GM21526 (cell line): ENCODE results near the gene SYNDIG1.

Experiments used
- ATAC-seq: cut with Tn5 transposase; IDR thresholded peaks from one replicate; pipeline ENCODE4 v1.9.1; 2021; ENCODE audit warnings: moderate library complexity; ENCODE audit not compliant: unreplicated experiment, low FRiP score

SYNDIG1 gene

DNA sequence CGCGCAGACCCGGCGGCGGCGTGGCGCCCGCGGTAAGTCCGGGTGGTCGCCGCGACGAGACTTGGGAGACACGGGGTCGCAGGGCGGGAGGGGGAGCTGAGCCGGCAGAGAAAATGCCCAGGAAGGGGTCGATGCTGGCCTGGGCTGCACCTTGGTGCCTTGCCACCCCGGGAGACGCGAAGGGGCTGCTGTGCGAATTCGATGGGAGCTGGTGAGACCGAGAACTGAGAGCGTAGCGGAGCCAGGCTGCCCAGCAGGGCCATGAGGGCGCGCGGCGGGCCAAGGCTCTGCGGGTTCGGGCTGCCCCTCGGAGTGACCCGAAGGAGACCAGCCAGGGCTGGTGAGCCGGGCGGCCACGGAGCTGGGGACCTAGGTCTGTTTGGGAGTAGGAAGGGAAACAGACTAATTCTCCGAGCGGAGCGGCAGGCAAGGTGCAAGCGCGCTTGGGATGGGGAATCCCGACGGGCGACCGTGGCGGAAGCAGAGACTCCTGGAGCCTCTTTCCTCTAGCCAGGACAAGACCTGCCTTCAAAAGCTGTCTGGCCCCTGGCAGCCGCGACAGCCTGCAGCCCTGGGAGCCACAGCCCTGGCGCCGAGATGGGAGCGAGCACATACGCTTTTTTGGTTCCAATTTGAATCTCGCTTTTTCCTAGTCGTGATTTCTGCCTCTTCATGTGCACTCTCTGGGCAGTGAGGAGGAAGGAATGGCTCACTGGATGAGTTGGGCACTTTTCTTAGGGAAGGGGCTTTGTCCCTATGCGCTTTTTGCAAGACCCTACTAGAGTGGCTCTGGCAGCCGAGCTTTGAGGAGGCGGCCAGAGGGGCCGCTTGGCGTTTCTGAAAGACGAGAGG, 691 bp downstream of the SYNDIG1 start:
- ATAC-seq, result no peak

DNA sequence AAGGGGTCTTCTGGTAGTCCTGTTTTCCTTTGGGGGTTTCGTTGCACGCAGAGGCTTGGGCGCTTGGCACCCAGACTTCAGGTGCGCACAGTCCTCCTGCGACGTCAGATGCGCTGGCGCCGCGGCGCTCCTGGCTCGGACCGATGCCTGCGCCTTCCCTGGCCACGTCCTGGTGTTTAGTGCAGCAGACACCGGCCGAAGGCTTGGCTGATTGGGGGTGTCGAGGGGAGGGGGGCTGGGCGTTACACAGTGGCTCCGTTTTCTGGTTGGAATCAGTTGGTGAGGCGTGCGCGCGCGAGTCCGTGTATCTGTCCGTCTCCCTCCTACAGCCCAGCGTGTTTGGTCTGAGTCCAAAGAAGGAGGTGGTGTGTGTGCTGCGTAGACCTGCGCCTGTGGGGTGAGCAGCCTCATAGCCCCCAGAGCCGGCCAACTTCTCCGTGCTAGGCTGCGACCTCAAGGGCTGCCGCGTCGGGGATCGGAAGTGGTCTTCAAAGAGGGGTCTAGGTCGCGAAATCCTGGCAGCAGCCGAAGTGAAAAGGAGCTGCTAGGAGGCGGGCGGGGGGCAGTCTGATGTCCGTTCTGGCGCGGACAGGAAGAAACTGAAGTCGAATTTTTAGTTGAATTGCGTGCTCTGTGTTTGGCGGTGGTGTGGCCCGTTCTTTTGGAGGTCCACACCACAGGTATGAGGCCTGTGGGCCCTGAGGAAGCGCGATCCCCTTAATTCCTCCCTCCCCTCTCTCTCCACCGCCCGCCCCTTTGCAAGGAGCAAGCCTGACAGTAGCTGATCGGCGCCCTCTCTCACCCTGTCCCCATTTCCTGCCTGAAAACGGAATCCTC, 1.5 kb downstream of the SYNDIG1 start:
- no peak for ATAC-seq

GRCh38 chr20:24472426-24472825, 3.0 kb downstream of the SYNDIG1 start:
- no peak for ATAC-seq

- ATAC-seq, result no peak
Measured at GRCh38 chr20:24473435-24474223, 4.2 kb downstream of the SYNDIG1 start.

DNA sequence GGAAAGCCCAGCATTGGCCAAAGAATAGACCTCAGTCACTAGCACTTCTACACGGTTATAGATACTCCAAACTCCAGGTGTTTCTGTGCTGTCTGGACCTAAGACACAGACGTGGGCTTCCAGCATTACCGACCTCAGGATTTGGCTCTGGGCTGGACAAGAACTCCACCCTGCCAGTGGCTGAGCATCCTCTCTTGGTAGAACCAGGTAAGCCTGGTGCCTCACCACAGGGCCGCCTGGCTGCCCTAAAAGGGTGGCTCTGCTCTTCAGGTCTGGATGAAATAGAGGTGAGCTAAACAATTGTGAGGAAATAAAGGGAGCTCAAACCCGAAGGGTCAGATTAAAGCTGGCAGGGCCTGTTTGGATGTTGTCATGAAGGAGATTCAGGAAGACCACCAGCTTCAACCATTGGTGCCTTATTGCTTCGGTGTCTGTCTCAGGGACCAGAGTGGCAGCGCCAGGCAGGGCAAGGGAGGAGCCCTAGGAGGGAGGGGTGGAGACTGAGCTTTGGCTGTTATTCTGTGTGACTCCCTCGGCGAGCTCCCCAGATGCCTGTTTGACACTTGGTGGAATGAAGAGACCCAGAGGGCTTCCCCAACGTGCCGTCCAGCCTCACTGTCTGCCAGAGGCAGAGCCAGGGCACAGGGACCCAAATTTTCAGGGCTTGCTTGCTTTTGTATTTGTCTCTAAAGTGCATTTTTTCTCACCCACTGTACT, 8.6 kb downstream of the SYNDIG1 start:
- ATAC-seq, result no peak

DNA sequence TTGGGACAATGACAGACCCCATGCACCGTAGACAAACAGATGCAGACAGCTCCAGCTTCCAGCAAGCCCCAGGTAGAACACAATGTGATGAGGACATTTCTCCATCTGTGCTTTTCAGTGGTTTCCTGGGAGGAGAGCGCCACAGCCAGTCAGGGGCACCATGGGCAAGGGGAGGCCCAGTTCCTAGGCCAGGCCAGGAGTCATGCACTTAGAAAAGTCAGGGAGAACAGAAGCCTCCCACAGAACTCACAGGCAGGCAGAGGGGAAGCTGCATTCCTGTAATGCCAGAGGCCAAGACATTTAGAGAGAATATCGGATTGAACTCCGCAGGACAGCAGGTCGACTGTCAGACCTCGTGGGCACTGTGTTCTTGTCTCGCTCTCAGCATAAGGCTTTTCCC, 9.2 kb downstream of the SYNDIG1 start:
- ATAC-seq, result no peak

DNA sequence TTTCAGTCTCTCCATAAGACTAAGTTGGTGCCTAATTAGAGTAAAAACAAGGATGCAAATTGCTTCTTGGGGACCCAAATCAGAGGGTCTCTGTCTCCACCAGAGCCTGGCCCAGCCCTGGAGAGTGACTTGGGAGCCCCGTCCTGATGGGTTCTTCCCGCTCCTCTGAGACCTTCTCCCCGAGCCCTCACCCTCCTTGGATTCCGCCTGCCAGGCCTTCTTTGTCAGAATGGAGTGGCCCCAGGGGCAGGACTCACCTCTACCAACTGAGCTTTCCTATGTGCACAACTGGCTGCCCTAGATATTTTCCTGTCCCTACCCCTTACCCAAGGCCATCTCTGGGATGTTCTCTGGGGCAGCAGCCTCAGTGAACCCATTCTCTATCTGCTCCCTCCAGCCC, 9.7 kb downstream of the SYNDIG1 start:
- ATAC-seq, result no peak

- no peak for ATAC-seq
Measured at GRCh38 chr20:24479595-24479994, 10.2 kb downstream of the SYNDIG1 start.

DNA sequence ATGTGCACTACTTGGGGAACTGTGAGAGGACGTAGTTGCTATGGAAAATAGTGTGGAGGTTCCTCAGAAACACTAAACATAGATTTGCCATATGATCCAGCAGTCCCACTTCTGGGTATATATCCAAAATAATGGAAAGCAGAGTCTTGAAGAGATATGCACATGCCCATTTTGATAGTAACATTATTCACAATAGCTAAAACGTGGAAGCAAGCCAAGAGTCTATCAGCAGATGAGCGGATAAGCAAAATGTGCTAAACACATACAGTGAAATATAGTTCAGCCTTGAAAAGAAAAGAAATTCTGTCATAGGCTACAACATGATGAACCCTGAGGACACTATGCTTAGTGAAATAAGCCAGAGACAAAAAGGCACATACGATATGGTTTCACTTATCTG, 11.1 kb downstream of the SYNDIG1 start:
- ATAC-seq, result no peak

GRCh38 chr20:24481173-24481572, 11.7 kb downstream of the SYNDIG1 start:
- ATAC-seq, result no peak

DNA sequence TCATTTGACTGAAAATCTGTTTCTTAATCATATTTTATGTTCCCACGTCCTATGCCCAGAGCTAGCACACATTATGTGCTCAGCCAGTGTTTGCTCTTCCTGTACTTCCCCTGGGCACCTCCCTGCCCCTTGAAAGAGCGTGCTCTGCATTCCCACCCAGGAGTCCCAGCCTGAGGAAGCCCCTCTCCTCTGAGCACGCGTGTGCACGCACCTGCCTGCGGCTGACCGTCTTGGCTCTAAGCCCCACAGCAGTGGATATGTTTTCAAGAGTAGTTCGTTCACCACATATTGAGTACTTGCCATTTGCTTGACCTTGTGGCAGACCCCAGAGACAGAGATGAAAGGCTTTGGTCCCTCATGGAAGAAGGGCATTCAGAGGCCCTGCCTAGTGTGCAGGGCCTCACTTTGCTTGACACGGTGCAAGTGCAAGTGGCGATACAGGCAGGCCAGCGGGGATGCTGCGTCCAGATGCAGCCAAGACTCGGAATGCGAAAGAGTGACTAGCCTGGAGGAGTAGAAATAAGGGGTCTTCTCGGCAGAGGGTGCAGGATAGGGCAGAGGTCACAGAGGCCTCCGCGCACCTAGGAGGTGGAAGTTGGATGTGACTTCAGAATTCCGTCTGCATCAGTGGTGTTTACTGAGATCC, 14.1 kb downstream of the SYNDIG1 start:
- ATAC-seq, result no peak

DNA sequence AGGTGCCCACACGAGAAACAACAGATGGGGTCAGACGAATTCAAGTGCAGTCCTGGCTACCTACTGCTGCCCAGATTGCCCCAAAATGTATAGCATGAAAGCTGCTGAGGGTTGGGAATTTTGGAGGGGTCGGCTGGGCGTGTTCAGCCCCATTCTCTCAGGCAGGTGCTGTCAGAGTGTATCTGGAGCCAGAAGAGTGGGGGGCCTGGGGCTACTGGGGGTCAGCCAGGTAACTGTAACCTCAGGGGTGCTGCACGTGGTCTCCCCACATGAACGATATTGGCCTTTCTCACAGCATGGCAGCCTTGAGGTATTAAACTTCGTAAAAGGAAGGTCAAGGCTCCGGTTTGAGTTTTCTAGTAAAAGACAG, 14.6 kb downstream of the SYNDIG1 start:
- no peak for ATAC-seq

DNA sequence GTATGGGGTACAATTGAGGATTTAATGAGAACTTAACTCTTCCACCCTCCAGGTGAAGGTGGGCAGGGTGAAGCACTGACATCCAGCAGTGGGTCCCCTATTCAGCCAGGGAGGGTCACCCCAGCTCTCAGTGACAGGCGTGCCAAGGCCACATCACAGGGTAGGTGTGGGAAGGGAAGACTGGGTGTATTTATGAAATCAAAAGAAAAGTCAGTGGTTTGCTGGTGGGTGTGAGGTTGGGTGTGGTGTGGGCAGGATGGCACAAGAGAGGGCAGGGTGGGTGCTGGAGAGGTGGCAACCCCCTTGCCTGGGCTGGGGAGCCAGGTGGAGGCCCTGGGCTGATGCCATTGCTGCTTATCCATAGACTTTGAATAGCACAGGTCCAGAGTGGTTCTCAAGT, 16.6 kb downstream of the SYNDIG1 start:
- no peak for ATAC-seq

- ATAC-seq, result no peak
Measured at GRCh38 chr20:24487240-24487639, 17.8 kb downstream of the SYNDIG1 start.

GRCh38 chr20:24487648-24488047, 18.2 kb downstream of the SYNDIG1 start:
- ATAC-seq, result no peak

- ATAC-seq, result no peak
Measured at GRCh38 chr20:24488064-24488799, 18.8 kb downstream of the SYNDIG1 start.

- no peak for ATAC-seq
Measured at GRCh38 chr20:24488800-24489175, 19.4 kb downstream of the SYNDIG1 start.

GRCh38 chr20:24489193-24489592, 19.8 kb downstream of the SYNDIG1 start:
- ATAC-seq, result no peak

- ATAC-seq, result no peak
Measured at GRCh38 chr20:24489631-24490260, 20.3 kb downstream of the SYNDIG1 start.
